Adrenal gland (tissue), 12 donors: ENCODE results near the gene TMSB4X. TPM values are rescaled to one million over a fixed set of nuclear protein-coding genes. Genes with fewer than 3 reads are reported as not detected.

Experiments used
- DNase-seq, 7 donors: peaks; one replicate each; pipeline ENCODE4 v3.0.0-alpha.2; 2019 to 2020
- H3K27ac ChIP-seq, 5 donors: fragments of 200-600 bp; sonication (generic) in 4 of 5; 1 replicate in 3 of 5; 2 replicates in 2 of 5; pipeline versions ENCODE4 v1.5.1 to v1.8.0; 2016 to 2020; ENCODE audit warnings: mild to moderate bottlenecking in 1 of 5
- H3K27me3 ChIP-seq: fragments of 200-600 bp; 2 replicates; pipeline ENCODE4 v1.8.0; 2021
- H3K36me3 ChIP-seq, 2 donors: fragments of 200-600 bp; replicated peaks in 1 of 2; 1 replicate in 1 of 2; 2 replicates in 1 of 2; pipeline versions ENCODE4 v1.5.1 to v1.8.0; 2018 to 2022
- H3K4me1 ChIP-seq, 2 donors: fragments of 200-600 bp; replicated peaks in 1 of 2; 1 replicate in 1 of 2; 2 replicates in 1 of 2; pipeline versions ENCODE4 v1.5.1 to v1.8.0; 2018 to 2021
- H3K4me3 ChIP-seq, 4 donors: fragments of 200-600 bp; sonication (generic) in 3 of 4; one replicate each; pipeline ENCODE4 v1.5.1; 2016 to 2018
- H3K9me3 ChIP-seq, 3 donors: fragments of 200-600 bp; sonication (generic) in 1 of 3; replicated peaks in 1 of 3; 1 replicate in 2 of 3; 2 replicates in 1 of 3; pipeline versions ENCODE4 v1.5.1 to v1.8.0; 2016 to 2021
- CTCF ChIP-seq, 6 experiments: fragments of 450-650 bp in 4 of 6; fragments of 200-600 bp in 2 of 6; sonication (generic) in 1 of 6; IDR thresholded peaks; 1 replicate in 5 of 6; 2 replicates in 1 of 6; pipeline versions ENCODE4 v1.5.1 to v1.8.0; 2016 to 2021; ENCODE audit warnings: antibody characterized with exemption in 6 of 6, mild to moderate bottlenecking in 2 of 6, moderate library complexity in 1 of 6
- POLR2A ChIP-seq, 2 donors: fragments of 450-650 bp; IDR thresholded peaks; one replicate each; pipeline ENCODE4 v1.6.1; 2017; ENCODE audit warnings: antibody characterized with exemption in 2 of 2, mild to moderate bottlenecking in 2 of 2, moderate library complexity in 1 of 2
- WGBS, 4 donors: extraction: QIAGEN DNeasy Blood & Tissue Kit in 2 of 4; methylation state at CpG; one replicate each; pipeline versions ENCODE4 v1.1.5 to v1.1.7; 2013 to 2017; 5-methylcytosine and 5-hydroxymethylcytosine counted together
- intact Hi-C, 2 donors: fragments of 100-400 bp; cut with DNase I; formaldehyde crosslinking; loops; one replicate each; pipeline versions ENCODE4 v1.14.1 to v1.15.0; 2022 to 2023
- polyA plus RNA-seq, 3 donors: library from polyadenylated mRNA; stranded (reverse); fragments of 200-250 nt in 2 of 3; fragments of 350-450 nt in 1 of 3; fragmentation: Illumina TruSeq in 1 of 3; extraction: RNeasy Lipid Tissue Mini Kit (QIAGEN cat#74804) in 1 of 3; gene quantifications; one replicate each; pipeline ENCODE4 v1.2.3, GENCODE V29; 2013 to 2014
- total RNA-seq, 9 donors: library from RNA; depleted of rRNA in 4 of 9; stranded (reverse); fragments of >200 nt in 4 of 9; fragments of 120-200 nt in 1 of 9; fragmentation: NEBNext Ultra II Directional in 1 of 9; extraction: Animal tissue kit (Norgen Biotek cat#: 25700) in 1 of 9; gene quantifications; one replicate each; pipeline versions ENCODE4 v1.1.0 to v1.2.4, GENCODE V29; 2013 to 2023
- donor health status: healthy with polysubstance abuse.
- donor health status: Bipolar disorder and iron deficiency.
- donor health status: DM: yes; HTN: yes; CAD: no.
- donor health status: DM: no; HTN: no; CAD: no.
- donor health status: DM: no; HTN: no; CAD: no.
- donor health status: DM: yes; HTN: yes; CAD: no.

The TMSB4X gene
- total and polyA plus RNA-seq, 12 donors, result 1,180 to 9,144 (median 3,958) TPM

- WGBS, 4 donors, result 67 to 89% (median 86%) methylated on average over 2 to 8 of the region's 8 CpGs
- H3K4me3 ChIP-seq, result no peak overlapping the region
- no peak for TF ChIP-seq POLR2A (IDR thresholded peaks at IDR 0.05)
- TF ChIP-seq CTCF (IDR thresholded peaks at IDR 0.05), result no peak
- no peaks in the 10 kb centered on the region for H3K27me3 ChIP-seq
- DNase-seq, result no peak
- H3K36me3 ChIP-seq, result no peaks in the 10 kb centered on the region
- no peaks in the 10 kb centered on the region for H3K9me3 ChIP-seq
- peaks cover 12 to 29% of the 10 kb centered on the region in 2 donors for H3K4me1 ChIP-seq
- no peak overlapping the region for H3K27ac ChIP-seq
- intact Hi-C loops, result no loop called here
These were observed 34.9 kb downstream of the TMSB4X start for GRCh38 chrX:13009844-13010243.

GRCh38 chrX:13010546-13010945 is 35.6 kb downstream of the TMSB4X start:
- H3K27me3 ChIP-seq, result no peaks in the 10 kb centered on the region
- no peak for DNase-seq
- no peak overlapping the region for H3K27ac ChIP-seq
- TF ChIP-seq CTCF (IDR thresholded peaks at IDR 0.05), result no peak
- no peak for TF ChIP-seq POLR2A (IDR thresholded peaks at IDR 0.05)
- H3K4me3 ChIP-seq, result no peak overlapping the region
- H3K9me3 ChIP-seq, result no peaks in the 10 kb centered on the region
- H3K36me3 ChIP-seq, result no peaks in the 10 kb centered on the region
- WGBS, 4 donors, result 71 to 95% (median 79%) methylated on average over 2 of the region's 2 CpGs
- intact Hi-C loops, result no loop called here
- H3K4me1 ChIP-seq, result peaks cover 12 to 32% of the 10 kb centered on the region in 2 donors

- Histone ChIP-seq H3K4me1 (peaks cover 12 to 21% of the 10 kb centered on the region in 2 donors), H3K27ac (peak overlapping the region in 4 of 5 donors; percentile 35 to 78 (median 51)), H3K9me3 (no peaks in the 10 kb centered on the region), H3K36me3 (no peaks in the 10 kb centered on the region), H3K27me3 (no peaks in the 10 kb centered on the region), H3K4me3 (peak overlapping the region in 1 of 4 donors; percentile 25)
- WGBS, 4 donors, result 27 to 42% (median 34%) methylated on average over 8 of the region's 8 CpGs
- TF ChIP-seq CTCF (IDR thresholded peaks at IDR 0.05) (no peak), POLR2A (IDR thresholded peaks at IDR 0.05) (no peak)
- intact Hi-C loops, result no loop called here
- peak in 6 of 7 donors; percentile 34 to 66 (median 58) for DNase-seq
These were observed 38.6 kb downstream of the TMSB4X start for GRCh38 chrX:13013363-13014110.

GRCh38 chrX:13014111-13015096 is 39.5 kb downstream of the TMSB4X start:
- peaks cover 12 to 21% of the 10 kb centered on the region in 2 donors for H3K4me1 ChIP-seq
- WGBS, 4 donors, result 28 to 37% (median 34%) methylated on average over 7 of the region's 7 CpGs
- no peaks in the 10 kb centered on the region for H3K36me3 ChIP-seq
- intact Hi-C loops, result no loop called here
- no peaks in the 10 kb centered on the region for H3K9me3 ChIP-seq
- TF ChIP-seq POLR2A (IDR thresholded peaks at IDR 0.05) (no peak), CTCF (IDR thresholded peaks at IDR 0.05) (no peak)
- DNase-seq, result peak in 4 of 7 donors; percentile 36 to 59 (median 41)
- H3K4me3 ChIP-seq, result peak overlapping the region in 1 of 4 donors; percentile 25
- peak overlapping the region in 3 of 5 donors; percentile 38 to 78 (median 64) for H3K27ac ChIP-seq
- H3K27me3 ChIP-seq, result no peaks in the 10 kb centered on the region
